Ovary (tissue), 3 donors: ENCODE data around the gene CCDC83.

Experiments
- POLR2A ChIP-seq: fragments of 450-650 bp; IDR thresholded peaks from one replicate; pipeline ENCODE4 v1.6.1; 2017; ENCODE audit warnings: antibody characterized with exemption, mild to moderate bottlenecking, moderate library complexity
- TF ChIP-seq, protein P1 (sequence below), 3 donors: fragments of 450-650 bp in 2 of 3; fragments of 200-600 bp in 1 of 3; IDR thresholded peaks; one replicate each; pipeline versions ENCODE4 v1.5.1 to v1.8.0; 2016 to 2022; ENCODE audit warnings: antibody characterized with exemption in 3 of 3, mild to moderate bottlenecking in 1 of 3
- donor health status: DM: no; HTN: no; CAD: no.

DNA sequence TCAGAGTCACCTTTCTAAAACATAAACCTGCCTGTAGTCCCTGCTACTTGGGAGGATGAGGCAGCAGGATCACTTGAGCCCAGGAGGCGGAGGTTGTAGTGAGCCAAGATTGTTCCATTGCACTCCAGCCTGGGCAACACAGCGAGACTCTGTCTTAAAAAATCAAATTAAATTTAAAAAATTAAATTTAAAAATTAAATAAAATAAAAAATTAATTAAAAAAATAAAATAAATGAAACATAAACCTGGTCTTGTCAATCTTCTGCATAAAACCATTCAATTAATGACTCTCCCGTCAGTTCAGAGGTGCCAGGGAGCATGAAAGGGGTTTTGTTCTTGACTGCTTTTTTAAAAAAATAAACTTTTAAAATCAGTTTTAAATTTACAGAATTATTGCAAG is 48.6 kb downstream of the CCDC83 start:
- no peak for TF ChIP-seq POLR2A
- TF ChIP-seq, protein P1, sequence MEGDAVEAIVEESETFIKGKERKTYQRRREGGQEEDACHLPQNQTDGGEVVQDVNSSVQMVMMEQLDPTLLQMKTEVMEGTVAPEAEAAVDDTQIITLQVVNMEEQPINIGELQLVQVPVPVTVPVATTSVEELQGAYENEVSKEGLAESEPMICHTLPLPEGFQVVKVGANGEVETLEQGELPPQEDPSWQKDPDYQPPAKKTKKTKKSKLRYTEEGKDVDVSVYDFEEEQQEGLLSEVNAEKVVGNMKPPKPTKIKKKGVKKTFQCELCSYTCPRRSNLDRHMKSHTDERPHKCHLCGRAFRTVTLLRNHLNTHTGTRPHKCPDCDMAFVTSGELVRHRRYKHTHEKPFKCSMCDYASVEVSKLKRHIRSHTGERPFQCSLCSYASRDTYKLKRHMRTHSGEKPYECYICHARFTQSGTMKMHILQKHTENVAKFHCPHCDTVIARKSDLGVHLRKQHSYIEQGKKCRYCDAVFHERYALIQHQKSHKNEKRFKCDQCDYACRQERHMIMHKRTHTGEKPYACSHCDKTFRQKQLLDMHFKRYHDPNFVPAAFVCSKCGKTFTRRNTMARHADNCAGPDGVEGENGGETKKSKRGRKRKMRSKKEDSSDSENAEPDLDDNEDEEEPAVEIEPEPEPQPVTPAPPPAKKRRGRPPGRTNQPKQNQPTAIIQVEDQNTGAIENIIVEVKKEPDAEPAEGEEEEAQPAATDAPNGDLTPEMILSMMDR (IDR thresholded peaks at IDR 0.05) = no peak
